Skeletal muscle cell (primary cell): ENCODE measurements around the gene CERKL.
"Not testable (repeated sequence)": the region's sequence is repeated elsewhere in the genome, so short reads cannot be mapped to it uniquely, and the experiment has no call there.

Experiments used
- DNase-seq: peaks from one replicate; pipeline ENCODE4 v3.0.0-alpha.2; 2010; ENCODE audit warnings: low read depth
- H3K4me3 ChIP-seq: 2 replicates; pipeline ENCODE4 v1.5.1; 2011; ENCODE audit warnings: low read depth, mild to moderate bottlenecking, control low read depth, low read length, moderate library complexity

Gene CERKL

GRCh38 chr2:181656450-181657291, at the start of gene CERKL:
Gene CERKL, minus strand, starts transcription at chr2:181657105. Its CDS starts 99 bp downstream, at chr2:181657006.
- peak within 1 kb of the TSS; percentile 57 for H3K4me3 ChIP-seq
- no peak for DNase-seq

- DNase-seq, H3K4me3 ChIP-seq: not testable (repeated sequence)
Observed at GRCh38 chr2:181702519-181702918, 45.6 kb upstream of the CERKL start.

GRCh38 chr2:181698223-181698622, 41.3 kb upstream of the CERKL start:
- no peak for DNase-seq
- H3K4me3 ChIP-seq = no peak overlapping the region

- no peak overlapping the region for H3K4me3 ChIP-seq
- no peak for DNase-seq
Observed at GRCh38 chr2:181697571-181697970, 40.7 kb upstream of the CERKL start.

- DNase-seq = no peak
- no peak overlapping the region for H3K4me3 ChIP-seq
Observed at GRCh38 chr2:181697126-181697525, 40.2 kb upstream of the CERKL start.

GRCh38 chr2:181694271-181694670, 37.4 kb upstream of the CERKL start:
- no peak overlapping the region for H3K4me3 ChIP-seq
- no peak for DNase-seq

DNA sequence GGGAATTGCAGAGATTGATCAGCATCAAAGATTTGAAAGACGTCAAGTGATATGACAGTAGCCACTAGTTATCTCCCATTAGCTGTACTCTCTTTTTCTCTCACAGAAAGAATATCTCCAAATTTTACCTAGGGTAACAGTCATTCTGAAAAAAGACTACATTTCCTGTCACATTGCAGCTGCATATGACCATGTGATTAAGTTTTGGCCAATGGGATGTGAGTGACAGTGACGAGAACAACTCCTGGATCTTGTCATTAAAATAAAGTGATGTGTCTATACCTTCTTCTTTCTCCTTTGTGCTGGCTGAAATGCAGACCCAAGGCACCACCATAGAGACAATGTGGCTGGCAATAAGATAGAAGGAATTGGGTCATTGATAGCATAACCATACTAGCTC, 34.0 kb upstream of the CERKL start:
- no peak overlapping the region for H3K4me3 ChIP-seq
- no peak for DNase-seq

GRCh38 chr2:181686576-181687185, 29.8 kb upstream of the CERKL start:
- H3K4me3 ChIP-seq = no peak overlapping the region
- no peak for DNase-seq

DNA sequence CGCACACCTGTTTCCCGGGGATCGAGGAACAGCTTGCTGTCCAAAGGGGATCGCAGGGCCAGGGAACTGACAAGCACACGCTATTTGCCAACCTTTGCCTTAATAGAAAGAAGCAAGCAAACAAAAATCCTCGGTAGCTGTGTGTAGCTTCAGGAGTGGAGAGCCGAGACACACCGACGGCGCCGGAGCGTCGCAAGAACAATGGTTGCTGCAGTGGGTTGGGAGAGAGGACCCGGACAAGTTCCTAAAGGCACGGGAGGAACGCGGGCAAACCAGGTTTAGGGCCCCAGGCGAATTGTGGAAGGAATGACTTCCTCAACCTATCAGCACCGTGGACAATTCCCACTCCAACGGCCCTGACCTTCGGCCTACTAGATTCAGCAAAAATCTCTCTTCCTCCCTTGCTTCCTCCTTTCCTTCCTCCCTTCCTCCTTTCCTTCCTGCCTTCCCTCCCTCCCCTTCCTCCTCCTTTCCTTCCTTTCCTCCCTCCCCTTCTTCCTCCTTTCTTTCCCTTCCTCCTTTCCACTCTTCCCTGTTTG, 28.3 kb upstream of the CERKL start:
- no peak for DNase-seq
- H3K4me3 ChIP-seq = no peak overlapping the region

DNA sequence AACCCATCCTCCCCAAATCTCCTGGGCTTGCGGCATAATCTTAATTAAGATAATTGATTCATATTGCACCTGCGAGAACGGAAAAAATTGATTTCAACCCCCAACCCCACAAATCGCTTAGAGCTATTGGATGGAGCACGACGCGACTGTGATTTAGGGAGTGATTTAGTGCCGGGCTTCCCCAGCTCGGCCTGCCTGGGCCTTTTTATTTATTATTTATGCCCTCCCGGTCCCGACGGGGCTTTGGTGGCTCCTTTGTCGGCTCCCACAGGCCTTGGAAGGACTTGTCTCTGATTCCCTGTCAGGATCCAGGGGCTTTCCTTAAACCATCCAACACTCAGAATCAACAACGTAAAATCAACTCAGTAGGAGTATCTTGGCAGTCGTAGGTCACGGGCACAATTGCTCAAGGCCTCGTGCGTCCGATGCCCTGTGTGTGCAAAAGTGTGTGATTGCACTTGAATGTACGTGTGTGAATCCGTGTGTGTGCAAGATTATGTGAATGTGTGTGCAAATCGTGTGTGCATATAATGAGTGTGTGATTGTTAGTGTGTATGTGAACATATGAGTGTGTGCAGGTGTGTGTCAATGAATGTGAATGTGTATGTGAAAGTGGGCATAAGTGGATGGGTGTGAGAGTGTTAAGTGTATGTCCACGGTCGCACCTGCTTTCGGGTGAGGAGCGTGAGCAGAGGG, 27.7 kb upstream of the CERKL start:
- no peak for DNase-seq
- no peak overlapping the region for H3K4me3 ChIP-seq

GRCh38 chr2:181683518-181684453, 26.9 kb upstream of the CERKL start:
- peak overlapping the region; percentile 20 for H3K4me3 ChIP-seq
- DNase-seq = no peak

GRCh38 chr2:181682795-181683517, 26.1 kb upstream of the CERKL start:
- H3K4me3 ChIP-seq = peak overlapping the region; percentile 20
- DNase-seq = no peak

DNA sequence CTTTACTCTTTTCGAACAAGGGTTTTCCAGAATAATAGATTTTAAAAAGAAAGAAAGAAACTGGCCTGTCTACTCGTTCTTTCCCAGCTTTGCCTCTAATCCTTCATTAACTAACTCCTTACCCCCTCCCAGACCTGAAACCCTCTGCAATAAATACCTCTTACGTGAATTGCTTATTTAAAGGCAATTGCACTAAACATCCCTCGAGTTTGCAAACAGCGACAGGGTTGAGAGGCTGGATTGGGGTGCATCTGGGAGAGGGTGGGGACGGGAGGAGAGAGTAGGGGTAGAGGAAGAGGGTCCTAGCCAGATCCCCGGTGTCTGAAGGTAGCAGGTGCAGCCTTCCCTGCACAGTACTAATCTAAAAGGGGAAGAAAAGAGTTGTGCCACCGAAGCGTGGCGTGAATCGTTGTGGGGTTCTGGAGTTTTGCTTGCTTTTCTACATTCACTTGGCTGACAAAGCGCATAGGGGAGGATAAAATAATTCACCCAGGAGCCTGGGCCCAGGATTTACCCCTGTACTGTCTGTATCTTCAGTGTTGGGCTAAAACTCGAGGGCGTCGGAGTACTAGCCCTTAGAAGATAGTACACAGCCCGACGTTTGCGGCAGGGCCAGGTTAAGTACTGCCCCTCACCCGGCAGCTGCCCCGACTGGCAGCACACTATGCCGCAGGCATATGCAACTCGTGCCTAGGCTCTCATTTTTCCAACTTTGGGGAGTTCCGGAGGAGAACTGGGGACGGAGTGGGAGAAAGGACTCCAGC, 25.3 kb upstream of the CERKL start:
- no peak for DNase-seq
- no peak overlapping the region for H3K4me3 ChIP-seq

- no peak for DNase-seq
- peak overlapping the region; percentile 18 for H3K4me3 ChIP-seq
Observed at GRCh38 chr2:181680937-181681811, 24.3 kb upstream of the CERKL start.

GRCh38 chr2:181680055-181680936, 23.4 kb upstream of the CERKL start, which contains the start of gene NEUROD1:
Gene NEUROD1, minus strand, starts transcription at chr2:181680517. Its CDS starts 1,657 bp downstream, at chr2:181678860.
- H3K4me3 ChIP-seq = peak within 1 kb of the TSS; percentile 18
- DNase-seq = no peak

DNA sequence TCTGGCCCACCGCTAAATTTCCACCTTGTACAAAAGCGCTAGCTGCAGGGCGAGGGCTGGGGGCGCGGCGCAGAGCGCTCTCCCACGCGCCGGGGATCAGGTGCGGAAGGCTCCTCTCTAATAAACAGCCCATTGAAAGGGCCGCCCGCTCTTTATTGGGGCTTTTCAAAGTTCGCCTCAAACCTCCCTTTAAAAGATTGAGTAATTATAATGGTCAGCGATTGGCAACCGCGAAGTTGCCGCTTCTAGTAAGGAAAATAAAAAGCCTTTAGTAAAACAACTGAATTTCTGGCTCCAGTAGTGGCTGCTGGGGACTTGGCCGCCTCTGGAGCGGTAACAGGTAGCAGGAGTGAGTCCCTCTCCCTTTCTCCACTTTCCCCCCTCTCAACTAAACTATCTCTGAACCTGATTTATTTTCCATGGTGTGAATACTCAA, 22.7 kb upstream of the CERKL start:
- no peak for DNase-seq
- H3K4me3 ChIP-seq = no peak overlapping the region
